SU-DHL-6 (cell line): ENCODE results near the gene MAP2.

ENCODE experiments used
- H2AFZ ChIP-seq: fragments of 200-600 bp; sonication (generic); 2 replicates; pipeline ENCODE4 v1.6.1; 2014; ENCODE audit warnings: low read depth, mild to moderate bottlenecking, moderate library complexity, mixed read lengths, antibody characterized with exemption, low read length; ENCODE audit not compliant: severe bottlenecking
- H3F3A ChIP-seq: fragments of 200-600 bp; shearing (Covaris generic); 2 replicates; pipeline ENCODE4 v1.6.0; 2016; ENCODE audit warnings: antibody characterized with exemption, mild to moderate bottlenecking; ENCODE audit not compliant: insufficient read depth
- H3K27ac ChIP-seq: fragments of 200-600 bp; sonication (generic); 2 replicates; pipeline ENCODE4 v1.5.1; 2016; ENCODE audit warnings: low read depth, mild to moderate bottlenecking, low read length, moderate library complexity, mixed read lengths
- H3K27me3 ChIP-seq: fragments of 200-600 bp; sonication (generic), shearing (Covaris generic); 2 replicates; pipeline ENCODE4 v1.6.0; 2014; ENCODE audit warnings: mild to moderate bottlenecking, low read length
- H3K36me3 ChIP-seq: fragments of 200-600 bp; sonication (generic); 2 replicates; pipeline ENCODE4 v1.6.1; 2014; ENCODE audit warnings: mild to moderate bottlenecking, low read length, mixed read lengths
- H3K4me2 ChIP-seq: fragments of 300-600, 200-600 bp; shearing (Covaris generic), sonication (generic); 2 replicates; pipeline ENCODE4 v1.6.0; 2014; ENCODE audit warnings: low read length, low read depth, mild to moderate bottlenecking; ENCODE audit not compliant: poor library complexity, severe bottlenecking
- H3K4me3 ChIP-seq: fragments of 200-600 bp; sonication (generic); 2 replicates; pipeline ENCODE4 v1.5.1; 2014; ENCODE audit warnings: antibody characterized with exemption, low read length, mild to moderate bottlenecking, mixed read lengths; ENCODE audit not compliant: insufficient read depth, poor library complexity, severe bottlenecking
- H3K79me2 ChIP-seq: fragments of 200-600 bp; sonication (generic); 2 replicates; pipeline ENCODE4 v1.6.1; 2014; ENCODE audit warnings: mild to moderate bottlenecking, low read length, moderate library complexity; ENCODE audit not compliant: insufficient read depth
- H3K9ac ChIP-seq: fragments of 200-600 bp; sonication (generic); 2 replicates; pipeline ENCODE4 v1.7.0; 2014; ENCODE audit warnings: mild to moderate bottlenecking, low read length
- H3K9me2 ChIP-seq: fragments of 200-600 bp; sonication (generic); replicated peaks from 2 replicates; pipeline ENCODE4 v1.6.1; 2014; ENCODE audit warnings: low read length; ENCODE audit not compliant: insufficient read depth
- H3K9me3 ChIP-seq: fragments of 200-600 bp; sonication (generic); 2 replicates; pipeline ENCODE4 v1.6.1; 2014; ENCODE audit warnings: low read length, mixed read lengths; ENCODE audit not compliant: insufficient read depth
- H4K20me1 ChIP-seq: fragments of 200-600 bp; sonication (generic); 2 replicates; pipeline ENCODE4 v1.6.1; 2014; ENCODE audit warnings: low read depth, mild to moderate bottlenecking, antibody characterized with exemption, low read length, moderate library complexity, mixed read lengths
- CTCF ChIP-seq: fragments of 200-600 bp; sonication (generic); IDR thresholded peaks from one replicate; pipeline ENCODE4 v1.5.1; 2017; ENCODE audit warnings: antibody characterized with exemption, mild to moderate bottlenecking, low read length, moderate library complexity; ENCODE audit not compliant: insufficient read depth, poor library complexity, severe bottlenecking
- EZH2phosphoT487 ChIP-seq: fragments of 200-600 bp; sonication (generic), shearing (Covaris generic); conservative IDR thresholded peaks from 2 replicates; pipeline ENCODE4 v1.6.1; 2018; ENCODE audit warnings: mild to moderate bottlenecking, antibody characterized with exemption, low read length, moderate library complexity, mixed read lengths

Gene MAP2

GRCh38 chr2:209609531-209609930 is 185.7 kb downstream of the MAP2 start:
- no peaks in the 10 kb centered on the region for H3K27me3 ChIP-seq
- no peaks in the 10 kb centered on the region for H3K9me3 ChIP-seq
- H4K20me1 ChIP-seq = no peaks in the 10 kb centered on the region
- no peaks in the 10 kb centered on the region for H3F3A ChIP-seq
- TF ChIP-seq EZH2phosphoT487 (no peak), CTCF (no peak)
- H3K9me2 ChIP-seq = no peaks in the 10 kb centered on the region; the same call in 1 of the 2 replicates
- H3K79me2 ChIP-seq = no peaks in the 10 kb centered on the region
- H3K9ac ChIP-seq = no peak overlapping the region
- H2AFZ ChIP-seq = no peak overlapping the region
- no peak overlapping the region for H3K27ac ChIP-seq
- no peaks in the 10 kb centered on the region for H3K36me3 ChIP-seq
- H3K4me2 ChIP-seq = no peak overlapping the region
- no peak overlapping the region for H3K4me3 ChIP-seq

DNA sequence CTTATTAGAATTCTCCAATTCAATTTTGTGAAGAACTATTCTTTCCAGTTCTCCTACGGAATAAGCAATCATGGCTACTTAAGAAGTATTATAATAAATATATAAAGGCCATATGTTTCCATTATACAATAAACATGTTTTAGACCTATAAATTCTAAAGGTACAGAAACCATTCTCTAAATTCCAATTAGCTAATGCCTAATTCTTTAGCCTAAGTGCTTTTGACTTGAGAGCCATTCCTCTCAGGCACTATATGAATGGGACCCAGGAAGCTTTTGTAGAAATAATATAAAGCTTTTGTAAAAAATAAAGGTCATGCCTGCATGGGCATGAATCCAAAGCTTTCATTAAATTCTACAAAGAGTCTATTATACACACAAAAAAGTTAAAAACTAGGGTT is 186.8 kb downstream of the MAP2 start:
- no peak overlapping the region for H3K27ac ChIP-seq
- H3K27me3 ChIP-seq = no peaks in the 10 kb centered on the region
- no peak overlapping the region for H3K4me3 ChIP-seq
- H3K36me3 ChIP-seq = no peaks in the 10 kb centered on the region
- H3F3A ChIP-seq = no peaks in the 10 kb centered on the region
- no peak overlapping the region for H3K9ac ChIP-seq
- no peaks in the 10 kb centered on the region; the same call in 1 of the 2 replicates for H3K9me2 ChIP-seq
- no peak for TF ChIP-seq EZH2phosphoT487
- TF ChIP-seq CTCF = no peak
- H4K20me1 ChIP-seq = no peaks in the 10 kb centered on the region
- no peak overlapping the region for H2AFZ ChIP-seq
- no peaks in the 10 kb centered on the region for H3K79me2 ChIP-seq
- no peak overlapping the region for H3K4me2 ChIP-seq
- H3K9me3 ChIP-seq = peaks cover 7% of the 10 kb centered on the region; the same call in 1 of the 2 replicates

- H4K20me1 ChIP-seq = no peaks in the 10 kb centered on the region
- no peak overlapping the region for H3K9ac ChIP-seq
- no peak overlapping the region for H2AFZ ChIP-seq
- peaks cover 14% of the 10 kb centered on the region; the same call in 1 of the 2 replicates for H3K9me3 ChIP-seq
- H3K27me3 ChIP-seq = no peaks in the 10 kb centered on the region
- H3F3A ChIP-seq = no peaks in the 10 kb centered on the region
- no peaks in the 10 kb centered on the region for H3K79me2 ChIP-seq
- H3K36me3 ChIP-seq = no peaks in the 10 kb centered on the region
- no peaks in the 10 kb centered on the region; the same call in 1 of the 2 replicates for H3K9me2 ChIP-seq
- no peak for TF ChIP-seq CTCF
- H3K27ac ChIP-seq = no peak overlapping the region
- H3K4me2 ChIP-seq = no peak overlapping the region
- no peak overlapping the region for H3K4me3 ChIP-seq
Observed at GRCh38 chr2:209613649-209614305, 189.9 kb downstream of the MAP2 start.
